Neuron (in vitro differentiated cells): ENCODE data around the gene KDM4B.

Experiments used
- H2AFZ ChIP-seq: one replicate; pipeline ENCODE4 v1.6.1; 2013; ENCODE audit warnings: low read depth, mild to moderate bottlenecking, inconsistent platforms, low read length, moderate library complexity
- H3K27me3 ChIP-seq: one replicate; pipeline ENCODE4 v1.6.1; 2013; ENCODE audit warnings: low read length; ENCODE audit not compliant: insufficient read depth
- H3K36me3 ChIP-seq: one replicate; pipeline ENCODE4 v1.6.1; 2013; ENCODE audit warnings: low read length; ENCODE audit not compliant: insufficient read depth
- H3K4me1 ChIP-seq: one replicate; pipeline ENCODE4 v1.6.1; 2013; ENCODE audit warnings: low read length; ENCODE audit not compliant: insufficient read depth
- H3K4me3 ChIP-seq: 2 replicates; pipeline ENCODE4 v1.5.1; 2013; ENCODE audit warnings: mild to moderate bottlenecking, low read length, moderate library complexity
- H3K9me3 ChIP-seq: one replicate; pipeline ENCODE4 v1.6.1; 2013; ENCODE audit warnings: low read length

Gene KDM4B

GRCh38 chr19:5136073-5136855 lies 167.4 kb downstream of the KDM4B start:
- peaks cover 14% of the 10 kb centered on the region for H3K4me1 ChIP-seq
- no peak overlapping the region for H2AFZ ChIP-seq
- no peak overlapping the region for H3K4me3 ChIP-seq
- H3K36me3 ChIP-seq, result peaks cover 71% of the 10 kb centered on the region
- no peaks in the 10 kb centered on the region for H3K27me3 ChIP-seq
- no peaks in the 10 kb centered on the region for H3K9me3 ChIP-seq

- Histone ChIP-seq H3K36me3 (peaks cover 77% of the 10 kb centered on the region), H3K27me3 (no peaks in the 10 kb centered on the region)
These were observed 168.2 kb downstream of the KDM4B start for GRCh38 chr19:5137114-5137513.

GRCh38 chr19:5137571-5138124 lies 168.7 kb downstream of the KDM4B start:
- Histone ChIP-seq H2AFZ (no peak overlapping the region), H3K4me3 (no peak overlapping the region), H3K9me3 (no peaks in the 10 kb centered on the region), H3K36me3 (peaks cover 81% of the 10 kb centered on the region), H3K27me3 (no peaks in the 10 kb centered on the region), H3K4me1 (peaks cover 2% of the 10 kb centered on the region)

More at GRCh38 chr19:5137114-5137513, 168.2 kb downstream of the KDM4B start:
- H3K4me3 ChIP-seq, result no peak overlapping the region
- no peaks in the 10 kb centered on the region for H3K9me3 ChIP-seq
- no peak overlapping the region for H2AFZ ChIP-seq
- H3K4me1 ChIP-seq, result peaks cover 7% of the 10 kb centered on the region

- no peaks in the 10 kb centered on the region for H3K4me1 ChIP-seq
- H3K36me3 ChIP-seq, result peaks cover 77% of the 10 kb centered on the region
- no peak overlapping the region for H2AFZ ChIP-seq
- H3K9me3 ChIP-seq, result no peaks in the 10 kb centered on the region
- no peak overlapping the region for H3K4me3 ChIP-seq
- no peaks in the 10 kb centered on the region for H3K27me3 ChIP-seq
These were observed 170.0 kb downstream of the KDM4B start for GRCh38 chr19:5138606-5139582.

GRCh38 chr19:5139583-5140325 lies 170.8 kb downstream of the KDM4B start:
- no peak overlapping the region for H3K4me3 ChIP-seq
- peaks cover 75% of the 10 kb centered on the region for H3K36me3 ChIP-seq
- H3K9me3 ChIP-seq, result no peaks in the 10 kb centered on the region
- H3K27me3 ChIP-seq, result no peaks in the 10 kb centered on the region
- no peak overlapping the region for H2AFZ ChIP-seq
- H3K4me1 ChIP-seq, result no peaks in the 10 kb centered on the region

- Histone ChIP-seq H3K4me1 (no peaks in the 10 kb centered on the region), H3K9me3 (no peaks in the 10 kb centered on the region), H3K4me3 (no peak overlapping the region), H3K27me3 (no peaks in the 10 kb centered on the region), H2AFZ (no peak overlapping the region), H3K36me3 (peaks cover 72% of the 10 kb centered on the region)
These were observed 172.4 kb downstream of the KDM4B start for GRCh38 chr19:5141129-5141849.

- H2AFZ ChIP-seq, result no peak overlapping the region
- no peaks in the 10 kb centered on the region for H3K9me3 ChIP-seq
- H3K4me3 ChIP-seq, result no peak overlapping the region
- no peaks in the 10 kb centered on the region for H3K27me3 ChIP-seq
- H3K4me1 ChIP-seq, result no peaks in the 10 kb centered on the region
- H3K36me3 ChIP-seq, result peaks cover 68% of the 10 kb centered on the region
These were observed 173.2 kb downstream of the KDM4B start for GRCh38 chr19:5141850-5142724.

- Histone ChIP-seq H3K4me3 (no peak overlapping the region), H3K4me1 (no peaks in the 10 kb centered on the region), H3K9me3 (no peaks in the 10 kb centered on the region), H3K27me3 (no peaks in the 10 kb centered on the region), H2AFZ (no peak overlapping the region), H3K36me3 (peaks cover 64% of the 10 kb centered on the region)
These were observed 173.8 kb downstream of the KDM4B start for GRCh38 chr19:5142725-5143097.

GRCh38 chr19:5143471-5144411 lies 174.8 kb downstream of the KDM4B start:
- H3K4me1 ChIP-seq, result no peaks in the 10 kb centered on the region
- H3K27me3 ChIP-seq, result no peaks in the 10 kb centered on the region
- no peak overlapping the region for H2AFZ ChIP-seq
- no peak overlapping the region for H3K4me3 ChIP-seq
- H3K36me3 ChIP-seq, result peaks cover 62% of the 10 kb centered on the region
- no peaks in the 10 kb centered on the region for H3K9me3 ChIP-seq

GRCh38 chr19:5144545-5145179 lies 175.7 kb downstream of the KDM4B start:
- Histone ChIP-seq H3K4me3 (no peak overlapping the region), H3K4me1 (no peaks in the 10 kb centered on the region), H3K27me3 (no peaks in the 10 kb centered on the region), H3K9me3 (no peaks in the 10 kb centered on the region), H3K36me3 (peaks cover 55% of the 10 kb centered on the region), H2AFZ (no peak overlapping the region)
